Right lobe of liver (tissue), 4 donors: ENCODE data around the gene KRT16.

Experiments
- POLR2A ChIP-seq: fragments of 450-650 bp; IDR thresholded peaks from one replicate; pipeline ENCODE4 v1.6.1; 2017; ENCODE audit warnings: antibody characterized with exemption, mild to moderate bottlenecking
- TF ChIP-seq, protein P1 (sequence below), 4 donors: fragments of 200-600 bp in 3 of 4; fragments of 450-650 bp in 1 of 4; IDR thresholded peaks; one replicate each; pipeline versions ENCODE4 v1.5.1 to v1.8.0; 2016 to 2022; ENCODE audit warnings: antibody characterized with exemption in 4 of 4, mild to moderate bottlenecking in 2 of 4
- donor health status: DM: no; HTN: no; CAD: no.
- donor health status: DM: no; HTN: no; CAD: no.
- donor health status: DM: no; HTN: yes; CAD: no.

DNA sequence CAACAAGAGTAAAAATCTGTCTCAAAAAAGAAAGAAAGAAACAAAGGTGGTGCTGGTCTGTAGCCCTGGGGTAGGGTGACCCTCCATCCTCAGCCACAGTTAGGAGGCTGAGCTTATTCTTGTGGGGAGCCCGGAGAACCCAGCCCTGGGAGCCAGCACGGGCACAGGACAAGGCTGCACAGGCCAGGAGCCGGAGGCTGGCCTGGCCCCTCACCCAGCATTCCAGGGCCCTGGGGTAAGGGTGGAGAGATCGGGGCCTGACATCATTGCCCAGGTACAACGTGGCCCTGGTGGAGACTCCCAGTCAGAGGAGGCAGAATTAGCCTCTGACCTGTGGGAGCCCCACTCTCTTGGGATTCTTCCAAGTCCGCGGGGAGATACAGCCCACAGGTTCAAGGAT, 22.1 kb upstream of the KRT16 start:
- TF ChIP-seq, protein P1, sequence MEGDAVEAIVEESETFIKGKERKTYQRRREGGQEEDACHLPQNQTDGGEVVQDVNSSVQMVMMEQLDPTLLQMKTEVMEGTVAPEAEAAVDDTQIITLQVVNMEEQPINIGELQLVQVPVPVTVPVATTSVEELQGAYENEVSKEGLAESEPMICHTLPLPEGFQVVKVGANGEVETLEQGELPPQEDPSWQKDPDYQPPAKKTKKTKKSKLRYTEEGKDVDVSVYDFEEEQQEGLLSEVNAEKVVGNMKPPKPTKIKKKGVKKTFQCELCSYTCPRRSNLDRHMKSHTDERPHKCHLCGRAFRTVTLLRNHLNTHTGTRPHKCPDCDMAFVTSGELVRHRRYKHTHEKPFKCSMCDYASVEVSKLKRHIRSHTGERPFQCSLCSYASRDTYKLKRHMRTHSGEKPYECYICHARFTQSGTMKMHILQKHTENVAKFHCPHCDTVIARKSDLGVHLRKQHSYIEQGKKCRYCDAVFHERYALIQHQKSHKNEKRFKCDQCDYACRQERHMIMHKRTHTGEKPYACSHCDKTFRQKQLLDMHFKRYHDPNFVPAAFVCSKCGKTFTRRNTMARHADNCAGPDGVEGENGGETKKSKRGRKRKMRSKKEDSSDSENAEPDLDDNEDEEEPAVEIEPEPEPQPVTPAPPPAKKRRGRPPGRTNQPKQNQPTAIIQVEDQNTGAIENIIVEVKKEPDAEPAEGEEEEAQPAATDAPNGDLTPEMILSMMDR (IDR thresholded peaks at IDR 0.05): no peak
- TF ChIP-seq POLR2A: no peak
